Vagina (tissue), 2 donors: ENCODE results near the gene SETBP1. TPM values are rescaled to one million over a fixed set of nuclear protein-coding genes. Genes with fewer than 3 reads are reported as not detected.

Experiments used
- DNase-seq, 2 donors: peaks; one replicate each; pipeline ENCODE4 v3.0.0-alpha.2; 2017; ENCODE audit errors: extremely low spot score in 2 of 2
- H3K27ac ChIP-seq: fragments of 200-600 bp; sonication (generic); one replicate; pipeline ENCODE4 v1.5.1; 2019
- H3K27me3 ChIP-seq: fragments of 200-600 bp; sonication (generic); one replicate; pipeline ENCODE4 v1.5.1; 2019
- H3K36me3 ChIP-seq, 2 donors: fragments of 200-600 bp; sonication (generic); one replicate each; pipeline ENCODE4 v1.5.1; 2017 to 2019
- H3K4me1 ChIP-seq: fragments of 200-600 bp; sonication (generic); one replicate; pipeline ENCODE4 v1.5.1; 2019
- H3K4me3 ChIP-seq, 2 donors: fragments of 200-600 bp; sonication (generic); 1 replicate in 1 of 2; 2 replicates in 1 of 2; pipeline ENCODE4 v1.5.1; 2016 to 2019
- H3K9me3 ChIP-seq: fragments of 200-600 bp; sonication (generic); one replicate; pipeline ENCODE4 v1.5.1; 2019
- CTCF ChIP-seq, 3 experiments: fragments of 450-650 bp in 2 of 3; fragments of 200-600 bp in 1 of 3; sonication (generic) in 1 of 3; IDR thresholded peaks; one replicate each; pipeline ENCODE4 v1.5.1; 2017 to 2019; ENCODE audit warnings: antibody characterized with exemption in 3 of 3, mild to moderate bottlenecking in 2 of 3, moderate library complexity in 2 of 3
- POLR2A ChIP-seq, 2 donors: fragments of 450-650 bp; IDR thresholded peaks; one replicate each; pipeline ENCODE4 v1.6.1; 2017; ENCODE audit warnings: antibody characterized with exemption in 2 of 2, mild to moderate bottlenecking in 2 of 2, moderate library complexity in 2 of 2
- POLR2AphosphoS5 ChIP-seq, 2 donors: sonication (generic); formaldehyde crosslinking; IDR thresholded peaks; one replicate each; pipeline ENCODE4 v1.9.0; 2017; ENCODE audit warnings: antibody characterized with exemption in 2 of 2, mild to moderate bottlenecking in 2 of 2, low read depth in 1 of 2; ENCODE audit not compliant: insufficient read depth in 1 of 2
- intact Hi-C: fragments of 100-400 bp; cut with DNase I; formaldehyde crosslinking; loops from one replicate; pipeline ENCODE4 v1.15.1; 2023
- total RNA-seq: library from RNA; depleted of rRNA; stranded (reverse); fragments of >200 nt; gene quantifications from one replicate; pipeline ENCODE4 v1.2.3, GENCODE V29; 2016

Gene SETBP1
- total RNA-seq, 1 donor from 2014 or later: 38.1 TPM

GRCh38 chr18:44678725-44679055 is 2.0 kb upstream of the SETBP1 start:
- H3K4me3 ChIP-seq: peak overlapping the region; percentile 67 to 94
- peaks cover 33% of the 10 kb centered on the region for H3K4me1 ChIP-seq
- H3K36me3 ChIP-seq: no peaks in the 10 kb centered on the region
- TF ChIP-seq POLR2A (IDR thresholded peaks at IDR 0.05) (no peak), POLR2AphosphoS5 (IDR thresholded peaks at IDR 0.05; ENCODE audit: insufficient read depth in 1 of 2, low read depth in 1 of 2) (no peak), CTCF (IDR thresholded peaks at IDR 0.05) (no peak)
- no peaks in the 10 kb centered on the region for H3K27me3 ChIP-seq
- intact Hi-C loops: loop anchor here (2.0 kb wide), 1 partner anchor 646 kb away; no protein-coding TSS in a partner anchor
- H3K27ac ChIP-seq: peak overlapping the region; percentile 96
- H3K9me3 ChIP-seq: no peaks in the 10 kb centered on the region
- DNase-seq: no peak

- Histone ChIP-seq H3K27me3 (no peaks in the 10 kb centered on the region), H3K4me3 (peak overlapping the region; percentile 67 to 94), H3K36me3 (no peaks in the 10 kb centered on the region), H3K27ac (peak overlapping the region; percentile 96), H3K9me3 (no peaks in the 10 kb centered on the region), H3K4me1 (peaks cover 39% of the 10 kb centered on the region)
- intact Hi-C loops: loop anchor here (2.0 kb wide), 1 partner anchor 646 kb away; no protein-coding TSS in a partner anchor
- TF ChIP-seq POLR2A (IDR thresholded peaks at IDR 0.05) (peak in 1 of 2 donors; percentile 87), CTCF (IDR thresholded peaks at IDR 0.05) (peak; percentile 11 to 72 (median 58)), POLR2AphosphoS5 (IDR thresholded peaks at IDR 0.05; ENCODE audit: insufficient read depth in 1 of 2, low read depth in 1 of 2) (peak; percentile 19 to 88)
- DNase-seq: no peak
Observed at GRCh38 chr18:44679056-44679913, 1.4 kb upstream of the SETBP1 start.

- Histone ChIP-seq H3K27me3 (no peaks in the 10 kb centered on the region), H3K4me3 (peak overlapping the region; percentile 67 to 94), H3K36me3 (no peaks in the 10 kb centered on the region), H3K9me3 (no peaks in the 10 kb centered on the region), H3K4me1 (peaks cover 45% of the 10 kb centered on the region), H3K27ac (peak overlapping the region; percentile 96)
- TF ChIP-seq CTCF (IDR thresholded peaks at IDR 0.05) (no peak), POLR2A (IDR thresholded peaks at IDR 0.05) (no peak), POLR2AphosphoS5 (IDR thresholded peaks at IDR 0.05; ENCODE audit: insufficient read depth in 1 of 2, low read depth in 1 of 2) (no peak)
- intact Hi-C loops: loop anchor here (2.0 to 10.0 kb wide), 2 partner anchors 95 to 645 kb away; no protein-coding TSS in a partner anchor
- no peak for DNase-seq
Observed at GRCh38 chr18:44679914-44680272, 795 bp upstream of the SETBP1 start.

GRCh38 chr18:44681076-44681970 is 635 bp downstream of the SETBP1 start:
- Histone ChIP-seq H3K27me3 (no peaks in the 10 kb centered on the region), H3K4me1 (peaks cover 58% of the 10 kb centered on the region), H3K9me3 (no peaks in the 10 kb centered on the region), H3K4me3 (peak overlapping the region; percentile 67 to 94), H3K36me3 (no peaks in the 10 kb centered on the region), H3K27ac (peak overlapping the region; percentile 96)
- intact Hi-C loops: loop anchor here (10.0 kb wide), 1 partner anchor 93 kb away; no protein-coding TSS in a partner anchor
- DNase-seq: no peak
- TF ChIP-seq POLR2AphosphoS5 (IDR thresholded peaks at IDR 0.05; ENCODE audit: insufficient read depth in 1 of 2, low read depth in 1 of 2) (no peak), CTCF (IDR thresholded peaks at IDR 0.05) (no peak), POLR2A (IDR thresholded peaks at IDR 0.05) (no peak)
